Right atrium auricular region (tissue), 2 donors: ENCODE data around the gene LDLR. TPM values are rescaled to one million over a fixed set of nuclear protein-coding genes. Genes with fewer than 3 reads are reported as not detected.

Experiments used
- DNase-seq: peaks from one replicate; pipeline ENCODE4 v3.0.0-alpha.2; 2019; ENCODE audit warnings: low spot score
- H3K27ac ChIP-seq, 2 donors: fragments of 200-600 bp; sonication (generic); 1 replicate in 1 of 2; 2 replicates in 1 of 2; pipeline ENCODE4 v1.5.1; 2016 to 2019
- H3K27me3 ChIP-seq, 2 donors: fragments of 200-600 bp; sonication (generic); one replicate each; pipeline versions ENCODE4 v1.5.1 to v1.6.0; 2017 to 2019
- H3K36me3 ChIP-seq: fragments of 200-600 bp; sonication (generic); one replicate; pipeline ENCODE4 v1.5.1; 2016
- H3K4me1 ChIP-seq, 2 donors: fragments of 200-600 bp; sonication (generic); one replicate each; pipeline versions ENCODE4 v1.5.1 to v1.6.0; 2017 to 2019
- H3K4me3 ChIP-seq, 2 donors: fragments of 200-600 bp; sonication (generic); 1 replicate in 1 of 2; 2 replicates in 1 of 2; pipeline ENCODE4 v1.5.1; 2017 to 2019; ENCODE audit warnings: mild to moderate bottlenecking in 1 of 2, moderate library complexity in 1 of 2
- H3K9me3 ChIP-seq, 2 donors: fragments of 200-600 bp; sonication (generic); one replicate each; pipeline ENCODE4 v1.5.1; 2019
- total RNA-seq, 2 donors: library from RNA; depleted of rRNA; stranded (reverse); fragments of >200 nt; gene quantifications; one replicate each; pipeline ENCODE4 v1.1.0, GENCODE V29; 2016
- TF ChIP-seq, protein P1 (sequence below), 2 donors: fragments of 200-600 bp; sonication (generic); IDR thresholded peaks; one replicate each; pipeline ENCODE4 v1.5.1; 2019; ENCODE audit warnings: antibody characterized with exemption in 2 of 2

Gene LDLR
- total RNA-seq, 2 donors from 2014 or later: 13.8 to 15.9 TPM

DNA sequence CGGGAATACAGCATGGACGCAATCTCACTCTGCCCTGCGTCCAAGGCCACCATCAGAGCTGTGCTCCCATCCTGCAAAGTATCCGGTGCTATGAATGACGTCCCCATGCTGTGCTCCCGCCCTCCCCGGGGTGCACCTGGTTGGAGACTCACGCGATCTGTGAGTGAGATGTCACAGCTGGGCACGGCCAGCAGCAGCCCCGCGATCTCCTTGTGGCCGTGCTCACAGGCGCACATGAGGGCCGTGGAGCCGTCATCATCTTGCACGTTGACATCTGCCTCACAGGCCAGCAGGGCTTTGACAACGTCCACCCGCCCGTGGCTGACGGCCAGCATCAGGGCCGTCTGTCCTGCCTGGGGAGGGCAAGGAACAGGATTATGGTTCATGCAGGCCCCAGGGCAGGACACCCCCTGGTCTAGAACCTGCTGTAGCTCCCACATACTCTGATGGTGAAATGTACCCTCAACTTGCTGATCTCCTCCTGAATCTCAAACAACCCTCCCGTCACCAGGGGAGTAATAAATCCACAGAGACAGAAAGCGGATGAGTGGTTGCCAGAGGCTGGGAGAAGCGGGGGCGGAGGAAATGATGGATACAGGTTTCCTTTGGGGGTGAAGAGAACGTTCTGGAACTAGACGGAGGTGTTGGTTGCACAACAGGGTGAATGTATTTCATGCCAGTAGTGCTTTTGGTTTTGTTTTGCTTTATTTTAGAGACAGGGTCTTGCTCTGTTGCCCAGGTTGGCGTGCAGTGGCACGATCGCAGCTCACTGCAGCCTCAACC is 80.8 kb downstream of the LDLR start:
- peaks cover 0 to 18% of the 10 kb centered on the region in 2 donors for H3K4me1 ChIP-seq

GRCh38 chr19:11171144-11171543 is 81.9 kb downstream of the LDLR start:
- no peak overlapping the region for H3K4me3 ChIP-seq
- H3K27ac ChIP-seq: peak overlapping the region; percentile 8
- peaks cover 0 to 8% of the 10 kb centered on the region in 2 donors for H3K4me1 ChIP-seq

More for the DNA sequence above, 80.8 kb downstream of the LDLR start:
- H3K27me3 ChIP-seq: no peaks in the 10 kb centered on the region
- H3K4me3 ChIP-seq: no peak overlapping the region
- H3K36me3 ChIP-seq: peaks cover 96% of the 10 kb centered on the region
- no peaks in the 10 kb centered on the region for H3K9me3 ChIP-seq
- TF ChIP-seq, protein P1, sequence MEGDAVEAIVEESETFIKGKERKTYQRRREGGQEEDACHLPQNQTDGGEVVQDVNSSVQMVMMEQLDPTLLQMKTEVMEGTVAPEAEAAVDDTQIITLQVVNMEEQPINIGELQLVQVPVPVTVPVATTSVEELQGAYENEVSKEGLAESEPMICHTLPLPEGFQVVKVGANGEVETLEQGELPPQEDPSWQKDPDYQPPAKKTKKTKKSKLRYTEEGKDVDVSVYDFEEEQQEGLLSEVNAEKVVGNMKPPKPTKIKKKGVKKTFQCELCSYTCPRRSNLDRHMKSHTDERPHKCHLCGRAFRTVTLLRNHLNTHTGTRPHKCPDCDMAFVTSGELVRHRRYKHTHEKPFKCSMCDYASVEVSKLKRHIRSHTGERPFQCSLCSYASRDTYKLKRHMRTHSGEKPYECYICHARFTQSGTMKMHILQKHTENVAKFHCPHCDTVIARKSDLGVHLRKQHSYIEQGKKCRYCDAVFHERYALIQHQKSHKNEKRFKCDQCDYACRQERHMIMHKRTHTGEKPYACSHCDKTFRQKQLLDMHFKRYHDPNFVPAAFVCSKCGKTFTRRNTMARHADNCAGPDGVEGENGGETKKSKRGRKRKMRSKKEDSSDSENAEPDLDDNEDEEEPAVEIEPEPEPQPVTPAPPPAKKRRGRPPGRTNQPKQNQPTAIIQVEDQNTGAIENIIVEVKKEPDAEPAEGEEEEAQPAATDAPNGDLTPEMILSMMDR (IDR thresholded peaks at IDR 0.05): no peak
- no peak for DNase-seq
- peak overlapping the region in 1 of 2 donors; percentile 61 for H3K27ac ChIP-seq

DNA sequence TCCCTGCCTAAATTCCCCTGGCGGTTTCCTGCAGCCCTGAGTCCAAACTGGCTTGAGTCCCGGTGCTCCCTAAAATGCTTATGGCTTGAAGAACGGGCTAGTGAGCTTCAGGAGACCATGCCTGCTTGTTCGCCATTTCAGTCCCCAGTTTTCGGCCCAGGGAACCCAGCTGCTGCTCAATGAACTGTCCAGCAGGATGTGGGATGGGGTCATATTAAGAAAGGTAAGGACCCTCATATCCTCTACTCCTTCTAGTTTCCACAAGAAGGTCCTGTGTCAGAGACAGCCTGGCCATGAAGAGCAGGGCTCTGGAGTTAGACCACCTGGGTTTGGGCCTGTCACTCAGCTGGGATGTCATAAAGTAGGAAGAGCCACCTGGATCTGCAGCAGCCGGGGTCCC is 83.3 kb downstream of the LDLR start:
- no peaks in the 10 kb centered on the region for H3K9me3 ChIP-seq
- no peak overlapping the region for H3K4me3 ChIP-seq
- peaks cover 98% of the 10 kb centered on the region for H3K36me3 ChIP-seq
- no peak for DNase-seq
- no peaks in the 10 kb centered on the region for H3K27me3 ChIP-seq
- TF ChIP-seq, protein P1 (IDR thresholded peaks at IDR 0.05): no peak
- H3K27ac ChIP-seq: no peak overlapping the region
- no peaks in the 10 kb centered on the region for H3K4me1 ChIP-seq

More at GRCh38 chr19:11171144-11171543, 81.9 kb downstream of the LDLR start:
- no peaks in the 10 kb centered on the region for H3K27me3 ChIP-seq
- DNase-seq: no peak
- peaks cover 98% of the 10 kb centered on the region for H3K36me3 ChIP-seq
- H3K9me3 ChIP-seq: no peaks in the 10 kb centered on the region
- TF ChIP-seq, protein P1 (IDR thresholded peaks at IDR 0.05): no peak

DNA sequence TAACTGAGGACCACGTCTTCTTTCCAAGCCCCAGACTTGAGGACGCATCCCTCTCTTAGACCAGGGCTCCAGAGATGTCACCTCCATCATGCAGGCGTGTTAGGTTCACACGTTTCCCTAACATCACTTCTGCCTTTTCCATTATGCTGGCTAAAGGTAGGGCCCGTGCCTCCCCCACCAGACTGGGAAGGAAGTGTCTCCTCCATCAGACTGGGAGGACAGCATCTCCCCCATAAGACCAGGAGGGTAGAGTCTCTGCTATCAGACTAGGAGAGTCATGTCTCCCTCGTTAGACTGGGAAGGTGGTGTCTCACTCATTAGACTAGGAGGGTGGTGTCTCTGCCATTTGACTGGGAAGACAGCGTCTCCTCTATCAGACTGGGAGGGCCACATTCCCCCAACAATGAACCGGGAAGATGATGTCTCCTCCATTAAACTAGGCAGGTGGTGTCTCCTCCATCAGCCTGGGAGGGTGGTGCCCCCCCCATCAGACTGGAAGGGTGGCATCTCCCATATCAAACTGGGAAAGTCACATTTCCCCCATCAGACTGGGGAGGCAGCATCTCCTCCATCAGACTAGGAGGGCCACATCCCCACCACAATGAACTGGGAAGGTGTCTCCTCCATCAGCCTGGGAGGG is 84.4 kb downstream of the LDLR start:
- H3K9me3 ChIP-seq: no peaks in the 10 kb centered on the region
- H3K4me1 ChIP-seq: peaks cover 0 to 3% of the 10 kb centered on the region in 2 donors
- no peaks in the 10 kb centered on the region for H3K27me3 ChIP-seq
- peaks cover 98% of the 10 kb centered on the region for H3K36me3 ChIP-seq
- TF ChIP-seq, protein P1 (IDR thresholded peaks at IDR 0.05): no peak
- H3K27ac ChIP-seq: no peak overlapping the region
- no peak overlapping the region for H3K4me3 ChIP-seq
- no peak for DNase-seq

DNA sequence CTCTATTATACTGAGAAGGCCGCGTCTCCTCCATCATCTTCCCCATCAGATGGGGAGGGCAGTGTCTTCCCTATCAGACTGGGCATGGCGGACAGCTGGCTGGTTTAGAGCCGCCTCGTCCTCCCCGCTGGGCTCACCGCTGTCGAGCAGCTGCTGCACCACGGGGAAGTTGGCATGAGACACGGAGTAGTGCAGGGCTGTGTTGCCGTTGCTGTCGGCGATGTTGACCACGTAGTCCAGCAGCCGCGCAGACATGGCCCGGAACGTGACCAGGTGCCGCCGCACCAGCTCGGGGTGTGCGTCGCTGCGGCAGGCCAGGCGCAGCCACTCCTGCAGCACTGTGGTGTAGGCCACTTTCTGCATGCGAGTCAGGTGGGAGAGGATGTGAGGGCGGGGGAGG is 85.1 kb downstream of the LDLR start:
- Histone ChIP-seq H3K27me3 (no peaks in the 10 kb centered on the region), H3K4me3 (no peak overlapping the region), H3K27ac (no peak overlapping the region), H3K36me3 (peaks cover 98% of the 10 kb centered on the region), H3K4me1 (peaks cover 0 to 10% of the 10 kb centered on the region in 2 donors), H3K9me3 (no peaks in the 10 kb centered on the region)
- TF ChIP-seq, protein P1 (IDR thresholded peaks at IDR 0.05): no peak
- no peak for DNase-seq
